ENCODE measurements around the gene ANKRA2. TPM values are rescaled to one million over a fixed set of nuclear protein-coding genes. Genes with fewer than 3 reads are reported as not detected.

The ANKRA2 gene
- total and polyA plus RNA-seq, 12 donors = 14.3 to 54.2 (median 27.6) TPM

- DNase-seq = no peak
- H3K27me3 ChIP-seq = no peaks in the 10 kb centered on the region
- no peaks in the 10 kb centered on the region for H3K9me3 ChIP-seq (replicated peaks in 1 of 3)
- TF ChIP-seq CTCF (IDR thresholded peaks at IDR 0.05) = no peak
- no peak for TF ChIP-seq POLR2A (IDR thresholded peaks at IDR 0.05)
- WGBS, 4 donors = 37 to 50% (median 45%) methylated on average over 1 of the region's 1 CpG
- peaks cover 8 to 9% of the 10 kb centered on the region in 2 donors for H3K4me1 ChIP-seq (replicated peaks in 1 of 2)
- intact Hi-C loops (cut with DNase I) = no loop called here
- peaks cover 0 to 19% of the 10 kb centered on the region in 2 donors for H3K36me3 ChIP-seq (replicated peaks in 1 of 2)
- no peak overlapping the region for H3K4me3 ChIP-seq
- H3K27ac ChIP-seq = peak overlapping the region in 2 of 5 donors; percentile 13 to 49
These were observed 15.4 kb downstream of the ANKRA2 start for GRCh38 chr5:73550016-73550415.

GRCh38 chr5:73545403-73545779 is 20.0 kb downstream of the ANKRA2 start:
- no peak for DNase-seq
- H3K9me3 ChIP-seq (replicated peaks in 1 of 3) = no peaks in the 10 kb centered on the region
- no peak overlapping the region for H3K4me3 ChIP-seq
- TF ChIP-seq POLR2A (IDR thresholded peaks at IDR 0.05) (no peak), CTCF (IDR thresholded peaks at IDR 0.05) (no peak)
- 79 to 96% (median 90%) methylated on average over 1 of the region's 1 CpG for WGBS, 4 donors
- H3K4me1 ChIP-seq (replicated peaks in 1 of 2) = peaks cover 8 to 13% of the 10 kb centered on the region in 2 donors
- intact Hi-C loops (cut with DNase I) = loop anchor here in 1 of 2 donors (10.0 kb wide), 1 partner anchor 321 kb away; no protein-coding TSS in a partner anchor
- no peaks in the 10 kb centered on the region for H3K36me3 ChIP-seq (replicated peaks in 1 of 2)
- no peaks in the 10 kb centered on the region for H3K27me3 ChIP-seq
- peak overlapping the region in 2 of 5 donors; percentile 12 to 47 for H3K27ac ChIP-seq

- intact Hi-C loops (cut with DNase I) = loop anchor here in 1 of 2 donors (10.0 kb wide), 1 partner anchor 320 kb away; no protein-coding TSS in a partner anchor
- WGBS, 4 donors = 49 to 59% (median 53%) methylated on average over 8 to 9 of the region's 9 CpGs
- H3K27me3 ChIP-seq = no peaks in the 10 kb centered on the region
- H3K9me3 ChIP-seq (replicated peaks in 1 of 3) = no peaks in the 10 kb centered on the region
- peaks cover 1 to 11% of the 10 kb centered on the region in 2 donors for H3K4me1 ChIP-seq (replicated peaks in 1 of 2)
- peak overlapping the region in 3 of 5 donors; percentile 12 to 53 (median 47) for H3K27ac ChIP-seq
- H3K36me3 ChIP-seq (replicated peaks in 1 of 2) = no peaks in the 10 kb centered on the region
- TF ChIP-seq CTCF (IDR thresholded peaks at IDR 0.05) (no peak), POLR2A (IDR thresholded peaks at IDR 0.05) (no peak)
- DNase-seq = peak; percentile 62 to 89 (median 78)
- H3K4me3 ChIP-seq = no peak overlapping the region
These were observed 20.7 kb downstream of the ANKRA2 start for GRCh38 chr5:73544429-73545402.

- Histone ChIP-seq H3K4me3 (no peak overlapping the region), H3K4me1 (replicated peaks in 1 of 2) (peaks cover 0 to 8% of the 10 kb centered on the region in 2 donors), H3K9me3 (replicated peaks in 1 of 3) (no peaks in the 10 kb centered on the region), H3K27me3 (no peaks in the 10 kb centered on the region), H3K27ac (no peak overlapping the region), H3K36me3 (replicated peaks in 1 of 2) (no peaks in the 10 kb centered on the region)
- intact Hi-C loops (cut with DNase I) = loop anchor here in 1 of 2 donors (10.0 kb wide), 1 partner anchor 317 kb away; no protein-coding TSS in a partner anchor
- 67 to 78% (median 74%) methylated on average over 4 of the region's 4 CpGs for WGBS, 4 donors
- no peak for TF ChIP-seq CTCF (IDR thresholded peaks at IDR 0.05)
- no peak for TF ChIP-seq POLR2A (IDR thresholded peaks at IDR 0.05)
- no peak for DNase-seq
These were observed 23.4 kb downstream of the ANKRA2 start for GRCh38 chr5:73542020-73542419.
